ENCODE results near the gene SHC4.

Gene SHC4

GRCh38 chr15:48877630-48878595, 85.8 kb downstream of the SHC4 start, which contains the start of gene EID1:
Gene EID1 (plus strand): TSS chr15:48878134. CDS start chr15:48878177, 43 bp downstream.
- peak; percentile 92 to 96 for DNase-seq (ENCODE audit: low read depth in 1 of 2, low spot score in 1 of 2)
- Histone ChIP-seq H3K4me3 (replicated peaks; ENCODE audit: insufficient read depth, low read length) (peak within 1 kb of the TSS; percentile 69), H3K27me3 (ENCODE audit: insufficient read depth, poor library complexity, severe bottlenecking) (no peaks in the 10 kb centered on the region), H3K27ac (replicated peaks) (peak within 1 kb of the TSS; percentile 83)
- TF ChIP-seq SPI1 (IDR thresholded peaks at IDR 0.05; ENCODE audit: borderline replicate concordance, low read depth) (no peak), REST (IDR thresholded peaks at IDR 0.05; ENCODE audit: insufficient replicate concordance, low read depth) (peak; percentile 69), POLR2AphosphoS5 (IDR thresholded peaks at IDR 0.05; ENCODE audit: low read depth) (peak; percentile 75; the same call in 1 of the 2 replicates)

GRCh38 chr15:48876057-48876456, 87.7 kb downstream of the SHC4 start:
- TF ChIP-seq GABPA (IDR thresholded peaks at IDR 0.05; ENCODE audit: low read depth) (no peak), REST (IDR thresholded peaks at IDR 0.05; ENCODE audit: insufficient replicate concordance, low read depth) (no peak), POLR2AphosphoS5 (IDR thresholded peaks at IDR 0.05; ENCODE audit: low read depth) (no peak), CTCF (IDR thresholded peaks at IDR 0.05; ENCODE audit: insufficient read depth, low read length) (no peak), SPI1 (IDR thresholded peaks at IDR 0.05; ENCODE audit: borderline replicate concordance, low read depth) (no peak)
- H3K27me3 ChIP-seq (ENCODE audit: insufficient read depth, poor library complexity, severe bottlenecking), result no peaks in the 10 kb centered on the region
- DNase-seq (ENCODE audit: low read depth in 1 of 2, low spot score in 1 of 2), result no peak
- no peak overlapping the region for H3K4me3 ChIP-seq (replicated peaks; ENCODE audit: insufficient read depth, low read length)
- no peak overlapping the region for H3K27ac ChIP-seq (replicated peaks)

GRCh38 chr15:48875241-48875960, 88.3 kb downstream of the SHC4 start:
- Histone ChIP-seq H3K27me3 (ENCODE audit: insufficient read depth, poor library complexity, severe bottlenecking) (no peaks in the 10 kb centered on the region), H3K4me3 (replicated peaks; ENCODE audit: insufficient read depth, low read length) (no peak overlapping the region), H3K27ac (replicated peaks) (no peak overlapping the region)
- no peak for DNase-seq (ENCODE audit: low read depth in 1 of 2, low spot score in 1 of 2)
- TF ChIP-seq SPI1 (IDR thresholded peaks at IDR 0.05; ENCODE audit: borderline replicate concordance, low read depth) (peak; percentile 26; the same call in 1 of the 2 replicates), CTCF (IDR thresholded peaks at IDR 0.05; ENCODE audit: insufficient read depth, low read length) (no peak), REST (IDR thresholded peaks at IDR 0.05; ENCODE audit: insufficient replicate concordance, low read depth) (no peak)
